SHP77 treated with DMSO at 0.1 percent for 48 hours (cell line): ENCODE data around the gene NPAS4.
"Not testable (repeated sequence)": the region's sequence is repeated elsewhere in the genome, so short reads cannot be mapped to it uniquely, and the experiment has no call there.

Experiments used
- DNase-seq: peaks from one replicate; lab custom pipeline; 2025; lab: John Stamatoyannopoulos, UW

The NPAS4 gene

DNA sequence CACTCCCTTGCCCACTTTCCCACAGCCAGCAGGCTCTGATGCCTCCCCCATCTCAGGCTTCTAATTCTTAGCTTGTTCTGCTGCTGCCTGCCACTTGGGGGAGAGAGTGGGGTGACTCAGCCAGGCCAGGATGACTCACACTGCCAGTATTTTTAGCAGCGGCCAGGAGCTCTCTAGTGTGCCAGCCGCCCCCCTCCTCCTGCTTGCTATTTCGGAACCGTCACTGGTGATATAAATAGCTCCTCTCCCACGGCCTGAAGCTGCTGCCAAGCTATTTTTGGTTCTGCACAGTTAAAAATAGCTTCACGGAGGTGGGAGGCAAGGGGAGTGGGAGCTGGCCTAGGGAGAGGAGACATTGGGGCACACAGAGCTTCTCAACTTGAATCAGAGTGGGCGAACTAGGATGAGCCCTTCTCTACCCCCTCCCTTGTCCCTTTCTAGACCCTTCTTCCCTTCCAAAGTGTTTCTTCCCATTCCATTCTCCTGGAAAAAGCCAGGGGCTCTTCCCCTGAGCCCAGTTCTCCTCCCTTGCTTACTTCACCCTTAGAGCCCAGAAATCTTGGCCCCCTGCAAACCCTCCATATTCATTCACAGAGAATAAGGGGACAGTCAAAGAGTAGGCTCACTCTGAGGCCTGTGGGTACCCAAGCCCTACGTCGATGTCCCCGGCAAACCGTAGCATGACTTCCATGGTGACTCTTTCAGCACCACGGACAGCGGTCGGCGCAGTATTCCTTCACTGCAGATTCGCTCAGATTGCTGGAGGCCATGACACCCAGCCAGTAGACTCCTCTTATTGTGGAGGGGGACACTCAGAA lies 2.5 kb upstream of the NPAS4 start:
- DNase-seq, result peak; percentile 88

DNA sequence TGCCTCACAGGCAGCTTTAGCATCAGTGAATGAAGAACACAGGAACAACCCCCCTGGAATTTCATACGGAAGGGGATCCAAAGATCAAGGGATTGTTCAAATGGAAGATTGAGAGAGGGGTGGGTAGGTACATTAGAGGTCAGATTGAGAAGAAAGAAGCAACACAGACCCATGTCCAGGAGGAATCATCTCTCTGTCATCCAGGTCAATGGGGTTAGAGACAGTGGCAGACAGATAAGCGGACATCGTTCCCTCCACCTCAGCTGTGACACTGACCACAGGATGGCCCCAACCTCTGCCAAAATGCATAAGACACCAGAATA lies 1.9 kb upstream of the NPAS4 start:
- DNase-seq, result no peak

DNA sequence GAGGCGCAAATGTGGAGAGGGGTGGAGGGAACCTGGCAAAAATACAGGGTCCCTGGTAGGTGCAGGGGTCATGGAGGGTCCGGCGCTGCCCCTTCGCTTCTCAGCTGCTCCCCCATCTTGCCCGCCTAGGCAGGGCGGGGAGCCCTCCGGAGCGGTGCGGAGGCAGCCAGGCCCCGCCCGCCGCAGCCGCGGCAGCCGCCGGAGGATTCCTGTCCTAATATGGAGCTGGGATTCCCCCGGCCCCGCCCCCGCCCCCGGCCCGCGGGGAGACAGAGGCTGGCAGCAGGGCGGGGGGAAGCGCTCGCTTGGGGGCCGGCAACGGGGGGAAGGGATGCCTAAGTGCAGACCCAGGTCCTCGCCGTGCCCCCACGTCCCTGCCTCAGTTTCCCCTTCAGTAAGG lies 1.0 kb upstream of the NPAS4 start:
- no peak for DNase-seq

DNA sequence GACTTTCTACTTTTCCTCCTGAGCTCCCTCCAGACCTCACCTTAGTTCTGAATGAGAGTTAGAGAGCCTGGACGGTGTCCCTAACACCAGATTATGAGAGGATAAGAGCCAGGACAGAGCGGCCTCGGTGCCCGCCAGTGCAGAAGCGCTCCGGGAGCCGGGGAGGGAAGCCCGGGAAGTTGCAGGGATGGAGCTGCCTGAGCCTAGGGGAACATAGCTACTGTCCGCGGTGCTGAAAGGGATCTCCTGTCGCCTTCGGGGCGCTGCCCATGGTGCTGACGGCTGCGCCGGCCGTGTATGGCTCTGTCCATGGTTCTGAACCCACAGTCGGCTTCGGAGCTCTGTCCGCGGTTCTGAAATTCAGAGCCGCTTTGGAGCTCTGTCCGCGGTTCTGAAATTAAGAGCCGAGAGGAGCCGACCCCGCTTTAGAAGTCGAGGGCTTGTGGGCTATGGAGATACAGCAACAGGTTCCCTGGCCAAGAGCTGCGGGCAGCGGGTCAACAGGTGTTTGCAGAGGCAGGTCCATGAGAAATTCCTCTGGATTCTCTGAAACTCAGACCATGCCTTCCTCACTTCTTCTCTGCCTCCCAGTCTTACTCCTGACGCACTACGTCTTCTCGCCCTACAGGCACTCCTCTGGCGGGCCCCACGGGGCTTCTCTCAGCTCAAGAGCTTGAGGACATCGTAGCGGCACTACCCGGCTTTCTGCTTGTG lies 814 bp downstream of the NPAS4 start:
- no peak for DNase-seq

DNA sequence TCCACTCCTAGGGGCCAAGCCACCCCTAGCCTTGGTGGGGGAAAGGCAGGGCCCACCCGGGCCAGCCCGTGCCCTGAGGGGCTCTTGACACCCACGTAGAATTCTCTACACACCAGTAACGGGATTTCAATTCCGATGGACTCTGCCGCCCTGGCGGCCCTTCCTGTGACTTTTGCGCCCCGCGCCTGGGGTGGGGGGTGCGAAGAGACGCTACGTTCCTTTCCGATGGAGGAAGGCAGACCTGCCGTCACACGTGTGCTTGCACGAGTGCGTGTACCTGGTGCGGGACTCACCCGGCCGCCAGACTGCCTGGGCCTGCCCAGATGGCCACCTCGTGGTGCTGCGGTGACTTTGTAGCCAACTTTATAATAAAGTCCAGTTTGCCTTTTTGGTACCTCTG lies 5.5 kb downstream of the NPAS4 start:
- no peak for DNase-seq

DNA sequence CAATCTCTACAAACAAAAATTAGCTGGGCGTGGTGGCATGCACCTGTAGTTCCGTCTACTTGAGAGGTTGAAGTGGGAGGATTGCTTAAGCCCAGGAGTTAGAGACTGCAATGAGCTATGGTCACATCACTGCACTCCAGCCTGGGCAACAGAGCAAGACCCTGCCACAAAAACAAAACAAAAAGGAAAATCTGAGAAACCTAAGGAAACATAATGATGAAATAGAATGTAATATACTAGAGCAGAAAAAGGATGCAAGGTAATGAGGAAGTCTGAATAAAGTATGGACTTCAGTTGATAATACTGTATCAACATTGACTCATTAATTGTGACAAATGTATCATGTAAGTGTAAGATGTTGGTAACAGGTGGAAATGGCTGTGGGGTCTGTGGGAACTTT lies 8.1 kb downstream of the NPAS4 start:
- no peak for DNase-seq

DNA sequence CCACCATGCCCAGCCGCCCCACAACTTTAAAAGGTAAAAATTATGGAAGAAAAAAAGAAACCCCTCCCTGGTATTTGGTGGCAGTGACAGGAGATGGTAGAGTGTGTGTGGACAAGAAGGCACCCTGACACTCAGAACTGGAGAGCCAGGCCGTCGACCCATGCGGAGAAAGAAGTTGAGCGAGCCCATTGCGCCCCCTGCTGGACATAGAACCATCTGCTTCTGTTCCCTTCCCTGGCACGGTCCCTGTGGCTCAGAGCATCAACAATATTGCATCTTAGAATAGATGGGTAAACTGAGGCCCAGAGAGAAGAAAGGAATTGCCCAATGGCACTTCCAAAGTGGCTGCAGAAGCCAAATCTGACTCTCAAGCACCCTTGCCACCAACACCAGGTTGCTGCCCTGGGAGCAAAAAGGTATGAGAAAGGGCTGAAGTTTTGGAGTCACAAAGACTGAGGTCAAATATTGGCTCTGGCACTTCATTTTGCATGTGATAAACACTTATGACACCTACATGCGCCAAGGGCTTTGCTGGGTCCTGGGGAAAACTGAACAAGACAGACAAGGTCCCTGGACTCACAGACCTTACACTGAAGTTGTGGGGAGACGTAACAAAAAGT lies 9.3 kb downstream of the NPAS4 start:
- DNase-seq, result peak; percentile 48

DNA sequence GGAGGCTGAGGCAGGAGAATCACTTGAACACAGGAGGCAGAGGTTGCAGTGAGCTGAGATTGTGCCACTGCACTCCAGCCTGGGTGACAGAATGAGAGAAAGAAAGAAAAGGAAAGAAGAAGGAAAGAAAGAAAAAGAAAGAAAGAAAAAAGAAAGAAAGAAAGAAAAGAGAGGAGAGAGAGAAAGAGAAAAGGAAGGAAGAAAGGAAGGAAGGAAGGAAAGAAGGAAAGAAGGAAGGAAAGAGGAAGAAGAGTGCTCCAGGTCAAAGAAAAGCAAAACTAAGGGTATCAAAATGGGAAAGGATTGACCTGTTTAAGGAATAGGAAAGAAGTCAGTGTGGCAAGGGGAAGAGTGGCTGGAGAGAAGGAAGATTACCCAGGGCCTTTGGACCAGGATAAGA lies 10.5 kb downstream of the NPAS4 start:
- not testable (repeated sequence) for DNase-seq

DNA sequence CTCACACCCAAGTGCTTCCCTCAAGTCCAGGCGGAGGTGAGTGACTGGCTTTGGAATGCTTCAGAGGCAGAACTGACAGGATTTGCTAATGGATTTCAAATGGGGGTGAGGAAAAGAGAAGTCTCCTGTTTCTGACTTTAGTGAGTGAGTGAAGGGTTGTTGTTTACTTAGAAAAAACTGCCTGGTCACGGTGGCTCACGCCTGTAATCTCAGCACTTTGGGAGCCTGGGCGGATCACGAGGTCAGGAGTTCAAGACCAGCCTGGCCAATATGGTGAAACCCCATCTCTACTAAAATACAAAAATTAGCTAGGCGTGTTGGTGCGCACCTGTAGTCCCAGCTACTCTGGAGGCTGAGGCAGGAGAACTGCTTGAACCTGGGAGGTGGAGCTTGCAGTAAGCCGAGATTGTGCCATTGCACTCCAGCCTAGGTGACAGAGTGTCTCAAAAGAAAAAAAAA lies 11.1 kb downstream of the NPAS4 start:
- DNase-seq, result not testable (repeated sequence)

DNA sequence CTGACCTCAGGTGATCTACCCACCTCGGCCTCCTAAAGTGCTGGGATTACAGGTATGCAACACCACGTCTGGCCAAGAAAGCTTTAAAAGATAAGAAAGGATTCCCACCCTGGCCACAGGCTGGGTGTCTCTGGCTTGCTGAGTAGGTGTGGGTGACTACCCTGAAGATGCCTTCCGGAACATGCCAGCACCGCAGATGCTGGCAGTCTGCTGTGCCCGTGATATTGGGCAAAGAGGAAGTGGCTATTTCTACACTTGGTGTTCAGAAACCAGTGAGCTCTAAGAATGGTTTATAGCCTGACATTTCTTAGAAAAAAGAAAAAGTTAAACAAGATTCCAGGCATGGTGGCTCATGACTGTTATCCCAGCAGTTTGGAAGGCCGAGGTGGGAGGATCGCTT lies 11.8 kb downstream of the NPAS4 start:
- no peak for DNase-seq

DNA sequence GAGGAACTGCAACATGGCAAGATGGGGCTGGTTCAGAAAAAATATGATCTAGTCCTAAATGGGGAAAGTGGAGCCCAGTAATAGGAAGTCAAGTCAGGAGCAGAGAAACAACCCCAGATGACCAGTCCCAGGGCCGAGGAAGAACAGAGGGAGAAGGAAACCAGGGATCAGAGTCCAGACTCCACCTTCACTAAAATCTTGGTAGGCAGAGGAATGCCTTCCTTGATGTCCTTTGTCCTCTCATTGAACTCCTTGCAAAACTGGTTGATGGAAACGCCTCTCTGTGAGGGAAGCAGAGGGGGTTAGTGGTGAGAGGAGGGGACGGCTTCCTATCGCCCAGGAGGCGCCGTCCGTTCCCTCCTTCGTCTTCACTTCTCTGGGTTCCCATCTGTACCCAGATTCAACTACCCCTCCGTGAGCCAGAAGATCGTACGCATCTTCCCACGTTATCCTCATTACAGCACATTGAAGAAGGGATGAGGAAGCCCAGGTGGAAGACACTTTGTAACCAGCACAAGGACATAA lies 17.2 kb downstream of the NPAS4 start:
- DNase-seq, result no peak

DNA sequence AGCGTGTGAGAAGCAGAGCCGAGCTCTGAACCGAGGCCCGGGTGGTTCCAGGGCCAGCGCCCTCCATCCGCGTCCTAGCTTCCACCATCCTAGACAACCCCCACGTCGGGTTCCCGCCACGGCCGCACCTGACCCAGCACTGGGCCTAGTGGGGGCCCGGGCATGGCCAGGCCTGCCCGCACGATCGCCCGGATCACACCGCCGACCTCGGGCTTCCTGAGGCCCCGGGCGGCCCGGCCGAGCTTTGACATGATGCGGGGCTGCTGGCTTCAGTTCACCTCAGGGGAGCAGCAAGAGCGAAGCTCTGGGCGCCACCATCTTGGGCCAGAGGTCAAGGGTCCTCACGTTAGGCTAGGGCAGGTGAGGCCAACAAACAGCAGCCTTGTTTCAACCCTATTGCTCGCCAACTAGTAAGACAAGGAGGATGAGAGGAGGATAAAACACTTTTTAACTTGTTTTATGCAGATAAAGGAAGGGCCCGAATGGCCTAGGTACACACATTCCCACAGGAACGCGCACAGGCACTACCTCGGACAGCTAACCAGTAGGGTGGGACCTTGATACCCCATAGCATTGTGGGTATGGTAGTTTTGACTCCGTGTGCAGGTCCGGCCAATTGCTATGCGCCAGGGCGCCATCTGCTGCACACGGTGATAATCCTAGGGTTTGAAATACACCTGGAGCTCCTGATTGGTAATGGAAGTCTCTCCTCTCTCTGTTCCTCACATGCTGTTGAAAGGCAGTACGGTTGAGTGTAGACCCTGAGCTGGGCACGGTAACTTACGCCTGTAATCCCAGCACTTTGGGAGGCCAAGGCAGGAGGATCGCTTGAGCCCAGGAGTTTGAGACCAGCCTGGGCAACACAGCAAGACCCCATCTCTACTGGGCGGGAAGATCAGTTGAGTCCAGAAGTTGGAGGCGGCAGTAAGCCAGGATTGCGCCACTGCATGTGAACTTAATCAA lies 17.9 kb downstream of the NPAS4 start, which contains the start of gene MRPL11:
MRPL11 (minus strand) TSS at position 345 of the 963 bp plus-strand sequence; CDS start at position 251, 94 bp downstream.
- DNase-seq, result peak; percentile 98

DNA sequence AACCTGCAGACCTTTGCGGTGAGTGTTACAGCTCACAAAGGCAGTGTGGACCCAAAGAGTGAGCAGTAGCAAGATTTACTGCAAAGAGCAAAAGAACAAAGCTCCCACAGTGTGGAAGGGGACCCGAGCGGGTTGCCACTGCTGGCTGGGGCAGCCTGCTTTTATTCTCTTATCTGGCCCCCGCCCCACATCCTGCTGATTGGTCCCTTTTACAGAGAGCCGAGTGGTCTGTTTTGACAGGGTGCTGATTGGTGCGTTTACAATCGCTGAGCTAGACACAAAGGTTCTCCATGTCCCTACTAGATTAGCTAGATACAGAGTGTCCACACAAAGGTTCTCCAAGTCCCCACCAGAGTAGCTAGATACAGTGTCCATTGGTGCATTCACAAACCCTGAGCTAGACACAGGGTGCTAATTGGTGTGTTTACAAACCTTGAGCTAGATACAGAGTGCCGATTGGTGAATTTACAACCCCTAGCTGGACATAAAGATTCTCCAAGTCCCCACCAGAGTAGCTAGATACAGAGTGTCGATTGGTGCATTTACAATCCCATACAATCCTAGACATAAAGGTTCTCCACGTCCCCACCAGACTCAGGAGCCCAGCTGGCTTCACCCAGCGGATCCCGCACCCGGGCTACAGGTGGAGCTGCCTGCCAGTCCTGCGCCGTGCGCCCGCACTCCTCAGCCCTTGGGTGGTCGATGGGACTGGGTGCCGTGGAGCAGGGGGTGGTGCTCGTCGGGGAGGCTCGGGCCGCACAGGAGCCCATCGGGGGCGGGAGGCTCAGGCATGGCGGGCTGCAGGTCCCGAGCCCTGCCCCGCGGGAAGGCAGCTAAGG lies 19.5 kb downstream of the NPAS4 start:
- not testable (repeated sequence) for DNase-seq

DNA sequence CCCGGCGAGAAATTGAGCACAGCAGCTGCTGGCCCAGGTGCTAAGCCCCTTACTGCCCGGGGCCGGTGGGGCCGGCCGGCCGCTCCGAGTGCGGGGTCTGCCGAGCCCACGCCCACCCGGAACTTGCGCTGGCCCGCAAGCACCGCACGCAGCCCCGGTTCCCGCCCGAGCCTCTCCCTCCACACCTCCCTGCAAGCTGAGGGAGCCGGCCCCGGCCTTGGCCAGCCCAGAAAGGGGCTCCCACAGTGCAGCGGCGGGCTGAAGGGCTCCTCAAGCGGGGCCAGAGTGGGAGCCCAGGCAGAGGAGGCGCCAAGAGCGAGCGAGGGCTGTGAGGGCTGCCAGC lies 20.1 kb downstream of the NPAS4 start:
- DNase-seq, result not testable (repeated sequence)

DNA sequence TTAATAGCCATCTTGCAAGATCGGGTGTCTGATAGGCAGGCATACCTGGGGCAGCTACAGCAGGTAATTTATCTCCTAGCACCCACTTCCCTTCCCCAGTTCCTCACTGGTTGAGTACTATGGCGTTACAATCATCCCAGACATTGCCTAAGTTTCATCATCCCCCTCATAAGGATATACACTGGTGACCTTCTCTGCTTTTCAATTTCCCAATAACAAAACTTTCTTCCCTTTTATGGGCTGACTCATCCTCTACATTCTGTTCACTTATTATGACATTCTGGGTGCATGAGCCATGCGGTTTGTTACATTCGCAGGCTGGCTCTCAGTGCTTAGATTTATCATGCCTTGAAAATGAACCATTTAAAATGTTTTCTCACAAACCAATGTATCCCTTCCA lies 22.8 kb downstream of the NPAS4 start:
- no peak for DNase-seq

DNA sequence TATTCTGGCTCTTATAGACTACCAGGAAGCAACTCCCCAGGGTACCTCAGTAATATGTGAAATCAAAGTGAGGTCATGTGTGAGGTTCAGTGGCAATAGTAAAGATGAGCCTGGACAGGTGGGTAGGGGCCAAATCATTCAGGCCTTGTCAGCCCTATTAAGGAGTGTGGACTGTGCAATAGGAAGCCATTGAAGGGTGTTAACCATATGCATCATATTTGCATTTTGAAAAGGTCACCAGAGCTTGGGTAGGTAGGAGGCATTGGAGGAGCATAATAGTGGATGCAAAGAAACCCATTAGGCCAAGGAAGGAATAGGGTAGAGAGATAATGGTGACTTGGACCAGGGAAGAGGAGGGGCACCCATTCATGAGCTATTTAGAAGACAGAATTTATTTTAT lies 26.2 kb downstream of the NPAS4 start:
- no peak for DNase-seq

DNA sequence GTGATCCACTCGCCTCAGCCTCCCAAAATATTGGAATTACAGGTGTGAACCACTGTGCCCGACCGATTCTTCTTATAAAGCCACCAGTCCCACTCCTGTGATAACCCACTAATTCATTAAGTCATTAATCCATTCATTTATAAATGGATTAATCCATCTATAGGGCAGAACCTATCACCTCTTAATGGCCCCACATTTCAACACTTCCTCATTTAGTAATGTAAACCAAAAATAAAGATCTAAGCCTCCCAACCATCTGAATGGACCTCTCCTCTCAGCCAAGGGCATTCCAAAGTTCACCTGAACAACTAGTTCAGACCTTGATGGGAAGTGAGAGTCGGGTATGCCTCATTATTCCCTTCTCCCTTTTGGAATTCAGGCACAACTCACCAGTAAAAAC lies 27.7 kb downstream of the NPAS4 start:
- no peak for DNase-seq

DNA sequence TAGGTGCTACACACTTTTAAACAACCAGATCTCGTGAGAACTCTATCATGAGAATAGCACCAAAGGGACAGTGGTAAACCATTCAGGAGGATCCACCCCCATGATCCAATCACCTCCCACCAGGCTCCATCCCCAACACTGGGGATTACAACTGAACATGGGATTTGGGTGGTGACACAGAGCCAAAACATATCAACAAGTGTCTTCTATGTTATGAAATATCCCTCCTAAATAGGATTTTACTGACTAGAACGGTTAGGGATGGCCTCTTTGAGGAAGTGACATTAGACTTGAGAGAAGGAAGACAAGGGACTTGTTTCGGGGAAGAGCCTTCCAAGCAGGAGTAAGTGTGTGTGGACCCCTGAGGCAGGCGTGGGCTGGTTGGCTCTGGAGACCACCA lies 29.7 kb downstream of the NPAS4 start:
- no peak for DNase-seq

DNA sequence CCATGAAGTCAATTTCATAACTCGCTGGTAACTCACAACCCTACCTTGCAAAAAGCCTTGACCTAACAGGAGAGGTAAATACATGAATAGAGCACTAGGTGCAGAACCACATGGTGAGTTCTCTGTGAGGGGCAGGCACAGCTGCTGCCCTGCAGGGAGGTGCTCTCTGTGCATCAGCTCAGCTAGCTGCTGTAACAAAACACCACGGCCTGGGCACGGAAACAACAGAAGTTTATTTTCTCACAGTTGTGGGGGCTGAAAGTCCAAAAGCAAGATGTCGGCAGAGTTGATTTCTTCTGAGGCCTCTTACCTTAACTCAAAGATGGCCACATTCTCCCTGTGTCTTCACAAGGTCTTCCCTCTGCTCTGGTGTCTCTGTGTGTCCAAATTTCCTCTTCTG lies 30.8 kb downstream of the NPAS4 start:
- no peak for DNase-seq

DNA sequence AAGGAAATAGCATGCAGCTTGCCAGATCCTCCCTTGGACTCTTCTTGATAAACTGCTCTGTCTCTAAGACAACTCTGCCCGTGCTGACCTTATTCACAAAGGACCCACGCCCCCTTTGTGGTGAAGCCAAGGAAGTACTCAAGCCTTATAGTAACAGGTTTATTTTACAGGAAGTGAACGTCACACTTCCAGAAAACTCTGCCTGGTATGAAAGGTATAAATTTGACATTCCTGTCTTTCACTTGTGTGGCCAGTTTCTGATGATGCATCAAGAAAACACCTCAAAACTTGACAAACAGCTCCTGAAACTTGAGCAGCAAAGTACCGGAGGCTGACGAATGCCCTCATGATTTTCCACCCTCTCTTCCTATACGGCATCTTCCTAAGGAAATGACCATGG lies 33.4 kb downstream of the NPAS4 start:
- DNase-seq, result no peak

DNA sequence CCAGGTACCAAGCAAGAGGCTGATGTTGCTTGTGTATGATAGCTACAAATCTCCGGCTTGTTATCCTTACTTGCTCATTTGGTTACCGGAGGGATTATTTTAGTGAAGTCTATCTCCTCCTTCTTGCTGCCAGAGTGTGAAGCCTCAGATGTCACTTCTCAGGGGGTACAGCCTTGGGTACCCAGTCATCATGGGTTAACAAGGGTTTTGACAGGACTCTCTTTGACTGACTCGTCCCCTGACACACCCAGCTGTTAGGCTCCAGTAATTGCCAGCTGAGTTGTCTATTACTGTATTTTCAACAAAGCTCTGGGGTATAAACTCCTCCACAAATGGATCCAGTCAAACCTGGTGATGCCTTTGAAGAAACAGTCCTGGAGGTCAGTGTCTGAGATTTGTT lies 34.0 kb downstream of the NPAS4 start:
- DNase-seq, result no peak
